Measurements from ENCODE around the gene CCDC167.

The CCDC167 gene

GRCh38 chr6:37474316-37474715 lies 25.4 kb downstream of the CCDC167 start:
- Histone ChIP-seq H3K4me3 (ENCODE audit: low read depth in 1 of 2, low read length in 2 of 2) (no peak overlapping the region), H3K36me3 (ENCODE audit: control insufficient read depth in 1 of 2, insufficient read depth in 2 of 2, low read length in 2 of 2) (peaks cover 58 to 84% of the 10 kb centered on the region in 2 donors), H3K27ac (ENCODE audit: low read depth, low read length) (no peak overlapping the region), H3K4me1 (ENCODE audit: control insufficient read depth in 1 of 2, insufficient read depth in 2 of 2, low read length in 2 of 2) (no peaks in the 10 kb centered on the region), H3K27me3 (ENCODE audit: control insufficient read depth in 1 of 2, insufficient read depth in 2 of 2, low read length in 2 of 2) (no peaks in the 10 kb centered on the region), H3K9ac (ENCODE audit: low read depth in 1 of 2, low read length in 2 of 2) (no peak overlapping the region), H3K9me3 (ENCODE audit: control insufficient read depth in 1 of 2, low read length in 2 of 2) (no peaks in the 10 kb centered on the region)

GRCh38 chr6:37473364-37474095 lies 26.2 kb downstream of the CCDC167 start:
- H3K27ac ChIP-seq (ENCODE audit: low read depth, low read length): no peak overlapping the region
- H3K4me3 ChIP-seq (ENCODE audit: low read depth in 1 of 2, low read length in 2 of 2): no peak overlapping the region
- H3K36me3 ChIP-seq (ENCODE audit: control insufficient read depth in 1 of 2, insufficient read depth in 2 of 2, low read length in 2 of 2): peaks cover 54 to 76% of the 10 kb centered on the region in 2 donors
- no peak overlapping the region for H3K9ac ChIP-seq (ENCODE audit: low read depth in 1 of 2, low read length in 2 of 2)
- no peaks in the 10 kb centered on the region for H3K27me3 ChIP-seq (ENCODE audit: control insufficient read depth in 1 of 2, insufficient read depth in 2 of 2, low read length in 2 of 2)
- no peaks in the 10 kb centered on the region for H3K4me1 ChIP-seq (ENCODE audit: control insufficient read depth in 1 of 2, insufficient read depth in 2 of 2, low read length in 2 of 2)
- H3K9me3 ChIP-seq (ENCODE audit: control insufficient read depth in 1 of 2, low read length in 2 of 2): no peaks in the 10 kb centered on the region

- Histone ChIP-seq H3K36me3 (ENCODE audit: control insufficient read depth in 1 of 2, insufficient read depth in 2 of 2, low read length in 2 of 2) (peaks cover 28 to 35% of the 10 kb centered on the region in 2 donors), H3K27me3 (ENCODE audit: control insufficient read depth in 1 of 2, insufficient read depth in 2 of 2, low read length in 2 of 2) (no peaks in the 10 kb centered on the region), H3K4me1 (ENCODE audit: control insufficient read depth in 1 of 2, insufficient read depth in 2 of 2, low read length in 2 of 2) (no peaks in the 10 kb centered on the region), H3K9ac (ENCODE audit: low read depth in 1 of 2, low read length in 2 of 2) (no peak overlapping the region), H3K9me3 (ENCODE audit: control insufficient read depth in 1 of 2, low read length in 2 of 2) (peaks cover 0 to 3% of the 10 kb centered on the region in 2 donors), H3K4me3 (ENCODE audit: low read depth in 1 of 2, low read length in 2 of 2) (no peak overlapping the region), H3K27ac (ENCODE audit: low read depth, low read length) (no peak overlapping the region)
These were observed 32.0 kb downstream of the CCDC167 start for GRCh38 chr6:37467718-37468117.

GRCh38 chr6:37463110-37463509 lies 36.6 kb downstream of the CCDC167 start:
- Histone ChIP-seq H3K9me3 (ENCODE audit: control insufficient read depth in 1 of 2, low read length in 2 of 2) (peaks cover 0 to 3% of the 10 kb centered on the region in 2 donors), H3K27me3 (ENCODE audit: control insufficient read depth in 1 of 2, insufficient read depth in 2 of 2, low read length in 2 of 2) (no peaks in the 10 kb centered on the region), H3K36me3 (ENCODE audit: control insufficient read depth in 1 of 2, insufficient read depth in 2 of 2, low read length in 2 of 2) (peaks cover 35 to 61% of the 10 kb centered on the region in 2 donors), H3K4me3 (ENCODE audit: low read depth in 1 of 2, low read length in 2 of 2) (no peak overlapping the region), H3K4me1 (ENCODE audit: control insufficient read depth in 1 of 2, insufficient read depth in 2 of 2, low read length in 2 of 2) (no peaks in the 10 kb centered on the region), H3K9ac (ENCODE audit: low read depth in 1 of 2, low read length in 2 of 2) (no peak overlapping the region), H3K27ac (ENCODE audit: low read depth, low read length) (no peak overlapping the region)

- Histone ChIP-seq H3K9me3 (ENCODE audit: control insufficient read depth in 1 of 2, low read length in 2 of 2) (no peaks in the 10 kb centered on the region), H3K4me3 (ENCODE audit: low read depth in 1 of 2, low read length in 2 of 2) (no peak overlapping the region), H3K27ac (ENCODE audit: low read depth, low read length) (no peak overlapping the region), H3K4me1 (ENCODE audit: control insufficient read depth in 1 of 2, insufficient read depth in 2 of 2, low read length in 2 of 2) (no peaks in the 10 kb centered on the region), H3K27me3 (ENCODE audit: control insufficient read depth in 1 of 2, insufficient read depth in 2 of 2, low read length in 2 of 2) (no peaks in the 10 kb centered on the region), H3K36me3 (ENCODE audit: control insufficient read depth in 1 of 2, insufficient read depth in 2 of 2, low read length in 2 of 2) (peaks cover 35 to 68% of the 10 kb centered on the region in 2 donors), H3K9ac (ENCODE audit: low read depth in 1 of 2, low read length in 2 of 2) (no peak overlapping the region)
These were observed 38.9 kb downstream of the CCDC167 start for GRCh38 chr6:37460805-37461204.

GRCh38 chr6:37459981-37460800 lies 39.5 kb downstream of the CCDC167 start:
- Histone ChIP-seq H3K4me1 (ENCODE audit: control insufficient read depth in 1 of 2, insufficient read depth in 2 of 2, low read length in 2 of 2) (no peaks in the 10 kb centered on the region), H3K27ac (ENCODE audit: low read depth, low read length) (no peak overlapping the region), H3K36me3 (ENCODE audit: control insufficient read depth in 1 of 2, insufficient read depth in 2 of 2, low read length in 2 of 2) (peaks cover 35 to 74% of the 10 kb centered on the region in 2 donors), H3K4me3 (ENCODE audit: low read depth in 1 of 2, low read length in 2 of 2) (no peak overlapping the region), H3K27me3 (ENCODE audit: control insufficient read depth in 1 of 2, insufficient read depth in 2 of 2, low read length in 2 of 2) (no peaks in the 10 kb centered on the region), H3K9me3 (ENCODE audit: control insufficient read depth in 1 of 2, low read length in 2 of 2) (no peaks in the 10 kb centered on the region), H3K9ac (ENCODE audit: low read depth in 1 of 2, low read length in 2 of 2) (no peak overlapping the region)

GRCh38 chr6:37456816-37457560 lies 42.7 kb downstream of the CCDC167 start:
- Histone ChIP-seq H3K27ac (ENCODE audit: low read depth, low read length) (no peak overlapping the region), H3K27me3 (ENCODE audit: control insufficient read depth in 1 of 2, insufficient read depth in 2 of 2, low read length in 2 of 2) (no peaks in the 10 kb centered on the region), H3K9ac (ENCODE audit: low read depth in 1 of 2, low read length in 2 of 2) (no peak overlapping the region), H3K4me1 (ENCODE audit: control insufficient read depth in 1 of 2, insufficient read depth in 2 of 2, low read length in 2 of 2) (no peaks in the 10 kb centered on the region), H3K9me3 (ENCODE audit: control insufficient read depth in 1 of 2, low read length in 2 of 2) (no peaks in the 10 kb centered on the region), H3K4me3 (ENCODE audit: low read depth in 1 of 2, low read length in 2 of 2) (no peak overlapping the region), H3K36me3 (ENCODE audit: control insufficient read depth in 1 of 2, insufficient read depth in 2 of 2, low read length in 2 of 2) (peaks cover 41 to 89% of the 10 kb centered on the region in 2 donors)

GRCh38 chr6:37456126-37456525 lies 43.6 kb downstream of the CCDC167 start:
- no peak overlapping the region for H3K27ac ChIP-seq (ENCODE audit: low read depth, low read length)
- H3K9ac ChIP-seq (ENCODE audit: low read depth in 1 of 2, low read length in 2 of 2): no peak overlapping the region
- H3K4me3 ChIP-seq (ENCODE audit: low read depth in 1 of 2, low read length in 2 of 2): no peak overlapping the region
- H3K36me3 ChIP-seq (ENCODE audit: control insufficient read depth in 1 of 2, insufficient read depth in 2 of 2, low read length in 2 of 2): peaks cover 41 to 89% of the 10 kb centered on the region in 2 donors
- H3K4me1 ChIP-seq (ENCODE audit: control insufficient read depth in 1 of 2, insufficient read depth in 2 of 2, low read length in 2 of 2): no peaks in the 10 kb centered on the region
- H3K9me3 ChIP-seq (ENCODE audit: control insufficient read depth in 1 of 2, low read length in 2 of 2): no peaks in the 10 kb centered on the region
- H3K27me3 ChIP-seq (ENCODE audit: control insufficient read depth in 1 of 2, insufficient read depth in 2 of 2, low read length in 2 of 2): no peaks in the 10 kb centered on the region

GRCh38 chr6:37454420-37455140 lies 45.1 kb downstream of the CCDC167 start:
- H3K4me1 ChIP-seq (ENCODE audit: control insufficient read depth in 1 of 2, insufficient read depth in 2 of 2, low read length in 2 of 2): no peaks in the 10 kb centered on the region
- H3K9me3 ChIP-seq (ENCODE audit: control insufficient read depth in 1 of 2, low read length in 2 of 2): no peaks in the 10 kb centered on the region
- peaks cover 39 to 87% of the 10 kb centered on the region in 2 donors for H3K36me3 ChIP-seq (ENCODE audit: control insufficient read depth in 1 of 2, insufficient read depth in 2 of 2, low read length in 2 of 2)
- no peak overlapping the region for H3K9ac ChIP-seq (ENCODE audit: low read depth in 1 of 2, low read length in 2 of 2)
- H3K4me3 ChIP-seq (ENCODE audit: low read depth in 1 of 2, low read length in 2 of 2): no peak overlapping the region
- H3K27ac ChIP-seq (ENCODE audit: low read depth, low read length): no peak overlapping the region
- no peaks in the 10 kb centered on the region for H3K27me3 ChIP-seq (ENCODE audit: control insufficient read depth in 1 of 2, insufficient read depth in 2 of 2, low read length in 2 of 2)
